ENCODE measurements around the gene KRT24. TPM values are rescaled to one million over a fixed set of nuclear protein-coding genes. Genes with fewer than 3 reads are reported as not detected.

KRT24 gene
- total RNA-seq, 1 experiment from 2014 or later = not detected

- ChIA-PET CTCF (no interaction called here), POLR2A (no interaction called here)
- no peak for TF ChIP-seq TCF7L2 (IDR thresholded peaks at IDR 0.05; ENCODE audit: low read depth, low read length)
- TF ChIP-seq POLR2AphosphoS5 (IDR thresholded peaks at IDR 0.05; ENCODE audit: low read depth, low read length) = no peak
- no TSS peak for BruUV-seq (replicated peaks)
- no peaks in the 10 kb centered on the region for H3K36me3 ChIP-seq (ENCODE audit: control insufficient read depth, insufficient read depth, low read length)
- H3K27ac ChIP-seq (ENCODE audit: low read length) = no peak overlapping the region
- no peaks in the 10 kb centered on the region for H3K4me1 ChIP-seq (ENCODE audit: control insufficient read depth, insufficient read depth, low read length)
- H3K4me3 ChIP-seq (ENCODE audit: low read depth in 2 of 2, low read length in 2 of 2) = no peak overlapping the region
- no peak for ATAC-seq
- DNase-seq (ENCODE audit: low read depth, low spot score) = no peak
- in situ Hi-C loops (cut with HindIII; ENCODE audit: low pct_unique_long_range_greater_than_20kb, low sequenced_read_pairs) = no loop called here
- intact Hi-C loops (cut with micrococcal nuclease; ENCODE audit: unreplicated experiment) = no loop called here
- H3K9me3 ChIP-seq (ENCODE audit: control insufficient read depth, insufficient read depth, low read depth, low read length) = no peaks in the 10 kb centered on the region
- H3K27me3 ChIP-seq (ENCODE audit: control insufficient read depth, insufficient read depth, low read length) = peaks cover 38% of the 10 kb centered on the region
Measured at GRCh38 chr17:40678902-40679522, 24.5 kb downstream of the KRT24 start.

GRCh38 chr17:40675905-40676304 lies 27.6 kb downstream of the KRT24 start:
- ChIA-PET CTCF (no interaction called here), POLR2A (no interaction called here)
- no TSS peak for BruUV-seq (replicated peaks)
- Histone ChIP-seq H3K9me3 (ENCODE audit: control insufficient read depth, insufficient read depth, low read depth, low read length) (no peaks in the 10 kb centered on the region), H3K4me3 (ENCODE audit: low read depth in 2 of 2, low read length in 2 of 2) (no peak overlapping the region), H3K27me3 (ENCODE audit: control insufficient read depth, insufficient read depth, low read length) (peaks cover 34% of the 10 kb centered on the region), H3K36me3 (ENCODE audit: control insufficient read depth, insufficient read depth, low read length) (no peaks in the 10 kb centered on the region), H3K27ac (ENCODE audit: low read length) (no peak overlapping the region), H3K4me1 (ENCODE audit: control insufficient read depth, insufficient read depth, low read length) (no peaks in the 10 kb centered on the region)
- DNase-seq (ENCODE audit: low read depth, low spot score) (no peak), ATAC-seq (no peak)
- in situ Hi-C loops (cut with HindIII; ENCODE audit: low pct_unique_long_range_greater_than_20kb, low sequenced_read_pairs) (no loop called here), intact Hi-C loops (cut with micrococcal nuclease; ENCODE audit: unreplicated experiment) (no loop called here)
- TF ChIP-seq POLR2AphosphoS5 (IDR thresholded peaks at IDR 0.05; ENCODE audit: low read depth, low read length) = no peak
- no peak for TF ChIP-seq REST (IDR thresholded peaks at IDR 0.05; ENCODE audit: insufficient read depth in 1 of 2, low read depth in 2 of 2, low read length in 1 of 2)
- TF ChIP-seq CTCF (IDR thresholded peaks at IDR 0.05) = no peak

GRCh38 chr17:40672654-40673053 lies 30.9 kb downstream of the KRT24 start:
- Histone ChIP-seq H3K4me3 (ENCODE audit: low read depth in 2 of 2, low read length in 2 of 2) (no peak overlapping the region), H3K27ac (ENCODE audit: low read length) (no peak overlapping the region), H3K27me3 (ENCODE audit: control insufficient read depth, insufficient read depth, low read length) (peaks cover 22% of the 10 kb centered on the region), H3K9me3 (ENCODE audit: control insufficient read depth, insufficient read depth, low read depth, low read length) (no peaks in the 10 kb centered on the region), H3K36me3 (ENCODE audit: control insufficient read depth, insufficient read depth, low read length) (no peaks in the 10 kb centered on the region), H3K4me1 (ENCODE audit: control insufficient read depth, insufficient read depth, low read length) (no peaks in the 10 kb centered on the region)
- intact Hi-C loops (cut with micrococcal nuclease; ENCODE audit: unreplicated experiment) = no loop called here
- CTCF ChIA-PET = no interaction called here
- ATAC-seq (no peak), DNase-seq (ENCODE audit: low read depth, low spot score) (no peak)
- in situ Hi-C loops (cut with HindIII; ENCODE audit: low pct_unique_long_range_greater_than_20kb, low sequenced_read_pairs) = no loop called here
- TF ChIP-seq REST (IDR thresholded peaks at IDR 0.05; ENCODE audit: insufficient read depth in 1 of 2, low read depth in 2 of 2, low read length in 1 of 2) (no peak), POLR2AphosphoS5 (IDR thresholded peaks at IDR 0.05; ENCODE audit: low read depth, low read length) (no peak), TCF7L2 (IDR thresholded peaks at IDR 0.05; ENCODE audit: low read depth, low read length) (no peak), SIN3A (IDR thresholded peaks at IDR 0.05; ENCODE audit: borderline replicate concordance, insufficient read depth, low read depth, low read length) (no peak), CTCF (IDR thresholded peaks at IDR 0.05) (no peak)
- BruUV-seq (replicated peaks) = no TSS peak
- POLR2A ChIA-PET = no interaction called here

All from Panc1 (cell line).